SK-N-SH treated with all-trans-retinoic acid at 6 μM for 48 hours (cell line): ENCODE data around the gene GRID2IP.
"Not testable (repeated sequence)": the region's sequence is repeated elsewhere in the genome, so short reads cannot be mapped to it uniquely, and the experiment has no call there.

Source experiments
- ATAC-seq: fragments of 200-7000 bp; cut with Tn5 transposase; 3 replicates; pipeline ENCODE4 v1.9.1; 2020; ENCODE audit warnings: mild to moderate bottlenecking, moderate library complexity
- ARNTL ChIP-seq: fragments of 450-650 bp; formaldehyde crosslinking; IDR thresholded peaks from 2 replicates; pipeline ENCODE4 v1.5.0; 2020; ENCODE audit warnings: low read depth, mild to moderate bottlenecking, moderate library complexity, borderline replicate concordance
- BACH2 ChIP-seq: fragments of 250-450 bp; sonication (Bioruptor Pico); IDR thresholded peaks from 2 replicates; pipeline ENCODE4 v1.9.0; 2021; ENCODE audit warnings: mild to moderate bottlenecking, borderline replicate concordance
- CREB5 ChIP-seq: fragments of 250-450 bp; sonication (Bioruptor Pico); IDR thresholded peaks from 2 replicates; pipeline ENCODE4 v1.5.1; 2020; ENCODE audit warnings: low read depth, mild to moderate bottlenecking, moderate library complexity
- CSDC2 ChIP-seq: fragments of 250-450 bp; sonication (Bioruptor Pico); IDR thresholded peaks from 2 replicates; pipeline ENCODE4 v1.5.0; 2020; ENCODE audit warnings: mild to moderate bottlenecking, moderate library complexity
- ESRRG ChIP-seq: fragments of 250-450 bp; sonication (Bioruptor Pico); IDR thresholded peaks from 2 replicates; pipeline ENCODE4 v1.6.1; 2021; ENCODE audit warnings: mild to moderate bottlenecking
- GLIS3 ChIP-seq: fragments of 250-450 bp; sonication (Bioruptor Pico); IDR thresholded peaks from 2 replicates; pipeline ENCODE4 v1.5.0; 2020; ENCODE audit warnings: mild to moderate bottlenecking, moderate library complexity
- OSR1 ChIP-seq: fragments of 250-450 bp; sonication (Bioruptor Pico); IDR thresholded peaks from 2 replicates; pipeline ENCODE4 v1.8.0; 2022; ENCODE audit warnings: moderate library complexity, mild to moderate bottlenecking, inconsistent platforms
- PATZ1 ChIP-seq: fragments of 250-450 bp; sonication (Bioruptor Pico); IDR thresholded peaks from 2 replicates; pipeline ENCODE4 v1.8.0; 2020; ENCODE audit warnings: mild to moderate bottlenecking, moderate library complexity, borderline replicate concordance
- POU6F1 ChIP-seq: fragments of 250-450 bp; sonication (Bioruptor Pico); IDR thresholded peaks from 2 replicates; pipeline ENCODE4 v1.8.0; 2021; ENCODE audit warnings: low read depth, mild to moderate bottlenecking, moderate library complexity, borderline replicate concordance
- PPARA ChIP-seq: fragments of 250-450 bp; sonication (Bioruptor Pico); IDR thresholded peaks from 2 replicates; pipeline ENCODE4 v1.5.0; 2020; ENCODE audit warnings: mild to moderate bottlenecking, borderline replicate concordance
- RARB ChIP-seq: fragments of 250-450 bp; sonication (Bioruptor Pico); IDR thresholded peaks from 2 replicates; pipeline ENCODE4 v1.8.0; 2021; ENCODE audit warnings: mild to moderate bottlenecking, moderate library complexity
- SNAI2 ChIP-seq: fragments of 250-450 bp; sonication (Bioruptor Pico); IDR thresholded peaks from 2 replicates; pipeline ENCODE4 v1.5.0; 2020; ENCODE audit warnings: mild to moderate bottlenecking, moderate library complexity
- TCF4 ChIP-seq: fragments of 250-450 bp; sonication (Bioruptor Pico); IDR thresholded peaks from 2 replicates; pipeline ENCODE4 v1.8.0; 2021; ENCODE audit warnings: mild to moderate bottlenecking, moderate library complexity, borderline replicate concordance
- TOX ChIP-seq: fragments of 250-450 bp; sonication (Bioruptor Pico); IDR thresholded peaks from 2 replicates; pipeline ENCODE4 v1.8.0; 2021; ENCODE audit warnings: mild to moderate bottlenecking, moderate library complexity, borderline replicate concordance
- TSHZ2 ChIP-seq: fragments of 250-450 bp; sonication (Bioruptor Pico); IDR thresholded peaks from 2 replicates; pipeline ENCODE4 v1.5.0; 2020; ENCODE audit warnings: mild to moderate bottlenecking, moderate library complexity
- ZC3H10 ChIP-seq: fragments of 250-450 bp; sonication (Bioruptor Pico); IDR thresholded peaks from 2 replicates; pipeline ENCODE4 v1.5.1; 2021; ENCODE audit warnings: mild to moderate bottlenecking, moderate library complexity
- ZNF70 ChIP-seq: fragments of 450-650 bp; formaldehyde crosslinking; IDR thresholded peaks from 2 replicates; pipeline ENCODE4 v1.5.0; 2020; ENCODE audit warnings: mild to moderate bottlenecking, moderate library complexity

Gene GRID2IP

GRCh38 chr7:6590645-6591110 lies 39.4 kb upstream of the GRID2IP start (continued):
- TF ChIP-seq TSHZ2 (CRISPR knock-in tag): no peak
- TF ChIP-seq POU6F1 (CRISPR knock-in tag): no peak
- no peak for TF ChIP-seq BACH2 (CRISPR knock-in tag)
- TF ChIP-seq SNAI2 (CRISPR knock-in tag): no peak
- TF ChIP-seq CSDC2: no peak
- no peak for TF ChIP-seq TOX (CRISPR knock-in tag)
- no peak for TF ChIP-seq TCF4
- TF ChIP-seq PPARA (CRISPR knock-in tag): no peak

- TF ChIP-seq CSDC2 (0 out of 2 replicates have a peak, but pooled peaks have one; percentile 46), PPARA (CRISPR knock-in tag) (peak; percentile 32; the same call in 1 of the 2 replicates), TOX (CRISPR knock-in tag) (no peak), ZC3H10 (CRISPR knock-in tag) (0 out of 2 replicates have a peak, but pooled peaks have one; percentile 48), OSR1 (no peak)
- ATAC-seq: peak; percentile 86
Measured at GRCh38 chr7:6589829-6590644, 38.8 kb upstream of the GRID2IP start, which contains the start of gene INTS15. Gene INTS15, plus strand, starts transcription at chr7:6590021. Its CDS starts 263 bp downstream, at chr7:6590284.

- ATAC-seq: no peak
- TF ChIP-seq CREB5: no peak
- TF ChIP-seq ARNTL (CRISPR knock-in tag): no peak
- TF ChIP-seq ESRRG: peak; percentile 77; the same call in 1 of the 2 replicates
- 0 out of 2 replicates have a peak, but pooled peaks have one; percentile 11 for TF ChIP-seq GLIS3 (CRISPR knock-in tag)
Measured at GRCh38 chr7:6589151-6589828, 38.0 kb upstream of the GRID2IP start.

GRCh38 chr7:6588566-6588965 lies 37.3 kb upstream of the GRID2IP start:
- TF ChIP-seq RARB (CRISPR knock-in tag): no peak
- TF ChIP-seq OSR1: no peak
- TF ChIP-seq ZC3H10 (CRISPR knock-in tag): no peak
- TF ChIP-seq BACH2 (CRISPR knock-in tag): no peak
- TF ChIP-seq TCF4: no peak
- no peak for TF ChIP-seq PPARA (CRISPR knock-in tag)
- TF ChIP-seq ARNTL (CRISPR knock-in tag): no peak
- no peak for TF ChIP-seq PATZ1 (CRISPR knock-in tag)
- no peak for TF ChIP-seq ZNF70
- no peak for ATAC-seq

- not testable (repeated sequence) for ATAC-seq
Measured at GRCh38 chr7:6585746-6586432, 34.6 kb upstream of the GRID2IP start.
